ENCODE results near the gene RASGRF2. TPM values are rescaled to one million over a fixed set of nuclear protein-coding genes. Genes with fewer than 3 reads are reported as not detected.

The RASGRF2 gene
- total RNA-seq, 1 experiment from 2014 or later = 0.18 TPM

GRCh38 chr5:81162501-81162900 lies 202.3 kb downstream of the RASGRF2 start:
- Histone ChIP-seq H3K27ac (ENCODE audit: low read length) (no peak overlapping the region), H4K20me1 (ENCODE audit: low read length) (no peaks in the 10 kb centered on the region), H3K4me3 (ENCODE audit: low read length) (no peak overlapping the region), H3K9ac (ENCODE audit: low read length) (no peak overlapping the region), H3K27me3 (ENCODE audit: low read length) (no peaks in the 10 kb centered on the region), H3F3A (ENCODE audit: low read length, unreplicated experiment) (no peaks in the 10 kb centered on the region), H3K79me2 (ENCODE audit: low read length) (no peaks in the 10 kb centered on the region), H3K4me1 (ENCODE audit: insufficient read depth, low read length) (no peaks in the 10 kb centered on the region), H3K4me2 (ENCODE audit: low read length) (no peak overlapping the region), H2AFZ (ENCODE audit: low read length) (no peak overlapping the region), H3K36me3 (ENCODE audit: low read depth, low read length) (no peaks in the 10 kb centered on the region), H3K9me2 (replicated peaks; ENCODE audit: low read length) (no peaks in the 10 kb centered on the region), H3K9me3 (ENCODE audit: low read length) (no peaks in the 10 kb centered on the region)
- DNase-seq (peak; percentile 10), ATAC-seq (no peak)
- no peak for TF ChIP-seq CTCF (conservative IDR thresholded peaks at IDR 0.05; ENCODE audit: low read depth, low read length)
- BruUV-seq (replicated peaks) = no TSS peak
- POLR2A ChIA-PET (ENCODE audit: unreplicated experiment) = no interaction called here
- CTCF ChIA-PET = no interaction called here
- intact Hi-C loops (cut with micrococcal nuclease) = loop anchor here (10.0 kb wide), 1 partner anchor 448 kb away; no protein-coding TSS in a partner anchor

GRCh38 chr5:81163651-81164050 lies 203.5 kb downstream of the RASGRF2 start:
- no peak overlapping the region for H3K27ac ChIP-seq (ENCODE audit: low read length)
- H3K9me3 ChIP-seq (ENCODE audit: low read length) = no peaks in the 10 kb centered on the region
- ChIA-PET POLR2A (ENCODE audit: unreplicated experiment) (no interaction called here), CTCF (interaction anchor here (0.6 kb wide), 1 partner anchor 454 kb away, joined by 3 read pairs; no protein-coding TSS in a partner anchor)
- no peak overlapping the region for H2AFZ ChIP-seq (ENCODE audit: low read length)
- ATAC-seq (no peak), DNase-seq (no peak)
- H3K4me1 ChIP-seq (ENCODE audit: insufficient read depth, low read length) = no peaks in the 10 kb centered on the region
- H3K9ac ChIP-seq (ENCODE audit: low read length) = no peak overlapping the region
- no peaks in the 10 kb centered on the region for H3K27me3 ChIP-seq (ENCODE audit: low read length)
- H3K4me2 ChIP-seq (ENCODE audit: low read length) = no peak overlapping the region
- H4K20me1 ChIP-seq (ENCODE audit: low read length) = no peaks in the 10 kb centered on the region
- H3K36me3 ChIP-seq (ENCODE audit: low read depth, low read length) = no peaks in the 10 kb centered on the region
- H3K4me3 ChIP-seq (ENCODE audit: low read length) = no peak overlapping the region
- H3K9me2 ChIP-seq (replicated peaks; ENCODE audit: low read length) = no peaks in the 10 kb centered on the region
- intact Hi-C loops (cut with micrococcal nuclease) = loop anchor here (2.0 to 10.0 kb wide), 2 partner anchors 449 to 477 kb away; no protein-coding TSS in a partner anchor
- H3K79me2 ChIP-seq (ENCODE audit: low read length) = no peaks in the 10 kb centered on the region
- H3F3A ChIP-seq (ENCODE audit: low read length, unreplicated experiment) = no peaks in the 10 kb centered on the region
- no TSS peak for BruUV-seq (replicated peaks)
- TF ChIP-seq EZH2 (IDR thresholded peaks at IDR 0.05; ENCODE audit: low read length, unreplicated experiment) = no peak
- no peak for TF ChIP-seq CTCF (conservative IDR thresholded peaks at IDR 0.05; ENCODE audit: low read depth, low read length)
- no peak for TF ChIP-seq EZH2phosphoT487 (IDR thresholded peaks at IDR 0.05; ENCODE audit: borderline replicate concordance, low read length)

- no peak overlapping the region for H3K9ac ChIP-seq (ENCODE audit: low read length)
These were observed 204.3 kb downstream of the RASGRF2 start for GRCh38 chr5:81164476-81164875.

More at GRCh38 chr5:81164476-81164875, 204.3 kb downstream of the RASGRF2 start:
- Histone ChIP-seq H4K20me1 (ENCODE audit: low read length) (no peaks in the 10 kb centered on the region), H3K4me3 (ENCODE audit: low read length) (no peak overlapping the region), H3K4me2 (ENCODE audit: low read length) (no peak overlapping the region), H3K27ac (ENCODE audit: low read length) (no peak overlapping the region), H3K9me3 (ENCODE audit: low read length) (no peaks in the 10 kb centered on the region), H3K27me3 (ENCODE audit: low read length) (no peaks in the 10 kb centered on the region), H3K9me2 (replicated peaks; ENCODE audit: low read length) (no peaks in the 10 kb centered on the region), H3K79me2 (ENCODE audit: low read length) (no peaks in the 10 kb centered on the region), H2AFZ (ENCODE audit: low read length) (no peak overlapping the region), H3F3A (ENCODE audit: low read length, unreplicated experiment) (no peaks in the 10 kb centered on the region), H3K36me3 (ENCODE audit: low read depth, low read length) (no peaks in the 10 kb centered on the region), H3K4me1 (ENCODE audit: insufficient read depth, low read length) (no peaks in the 10 kb centered on the region)
- ATAC-seq (no peak), DNase-seq (no peak)
- TF ChIP-seq EZH2 (IDR thresholded peaks at IDR 0.05; ENCODE audit: low read length, unreplicated experiment) (no peak), EZH2phosphoT487 (IDR thresholded peaks at IDR 0.05; ENCODE audit: borderline replicate concordance, low read length) (no peak), CTCF (conservative IDR thresholded peaks at IDR 0.05; ENCODE audit: low read depth, low read length) (no peak)
- intact Hi-C loops (cut with micrococcal nuclease) = loop anchor here (2.0 to 10.0 kb wide), 2 partner anchors 450 to 478 kb away; no protein-coding TSS in a partner anchor
- ChIA-PET POLR2A (ENCODE audit: unreplicated experiment) (no interaction called here), CTCF (no interaction called here)
- BruUV-seq (replicated peaks) = no TSS peak

Measured in PC-3 (cell line).